ENCODE results near the gene LCP1. TPM values are rescaled to one million over a fixed set of nuclear protein-coding genes. Genes with fewer than 3 reads are reported as not detected.

LCP1 gene
- total RNA-seq, 1 donor from 2014 or later = 1.2 TPM

DNA sequence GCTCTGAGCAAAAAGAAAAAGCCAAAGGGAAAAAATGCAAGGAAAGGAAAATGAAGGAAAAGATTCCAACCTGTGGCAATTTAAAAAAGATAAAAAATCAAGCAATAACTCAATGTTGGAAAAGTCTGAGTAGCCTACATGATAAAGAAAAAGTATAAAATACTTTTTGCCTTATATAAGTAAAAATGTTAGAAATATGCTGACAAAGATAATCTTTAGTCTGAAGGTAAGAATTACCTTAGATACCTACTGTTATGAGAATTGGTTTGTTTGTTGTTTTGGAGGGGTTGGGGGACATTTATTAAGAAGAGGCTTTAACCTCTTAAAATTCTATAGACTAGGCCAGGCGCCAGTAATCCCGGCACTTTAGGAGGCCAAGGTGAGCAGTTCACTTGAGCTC, 47.5 kb downstream of the LCP1 start:
- Mint-ChIP-seq H3K27ac (ENCODE audit: unreplicated experiment) (no peak overlapping the region), H3K9me3 (ENCODE audit: low read depth) (no peaks in the 10 kb centered on the region)

DNA sequence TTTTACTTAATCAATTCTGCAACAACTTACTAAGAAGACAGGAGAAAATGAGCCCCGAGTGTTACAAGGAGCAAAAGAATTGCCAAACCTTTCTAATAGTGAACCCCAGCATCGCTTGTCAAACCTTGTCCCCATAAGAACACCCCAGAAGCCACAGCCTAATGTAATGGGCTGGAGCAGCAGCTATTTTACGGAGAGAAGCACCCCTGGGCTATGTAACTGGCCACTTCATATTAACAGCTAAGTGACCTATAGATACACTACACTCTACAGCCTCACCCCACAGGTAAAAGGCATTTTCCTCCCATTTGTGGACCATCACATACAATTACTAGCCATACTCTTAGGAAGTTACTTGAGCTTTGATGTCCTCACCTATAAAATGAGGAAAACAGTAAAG, 49.9 kb downstream of the LCP1 start:
- no peaks in the 10 kb centered on the region for H3K4me1 Mint-ChIP-seq (ENCODE audit: low read depth)
- no peak overlapping the region for H3K27ac Mint-ChIP-seq (ENCODE audit: unreplicated experiment)
- no peak for DNase-seq (ENCODE audit: low spot score)
- peaks cover 10% of the 10 kb centered on the region for H3K27me3 Mint-ChIP-seq (ENCODE audit: low read depth)
- no peaks in the 10 kb centered on the region for H3K9me3 Mint-ChIP-seq (ENCODE audit: low read depth)
- H3K4me3 Mint-ChIP-seq (ENCODE audit: unreplicated experiment) = no peak overlapping the region
- H3K36me3 Mint-ChIP-seq (ENCODE audit: low read depth) = peaks cover 1% of the 10 kb centered on the region
- TF ChIP-seq, protein P1, sequence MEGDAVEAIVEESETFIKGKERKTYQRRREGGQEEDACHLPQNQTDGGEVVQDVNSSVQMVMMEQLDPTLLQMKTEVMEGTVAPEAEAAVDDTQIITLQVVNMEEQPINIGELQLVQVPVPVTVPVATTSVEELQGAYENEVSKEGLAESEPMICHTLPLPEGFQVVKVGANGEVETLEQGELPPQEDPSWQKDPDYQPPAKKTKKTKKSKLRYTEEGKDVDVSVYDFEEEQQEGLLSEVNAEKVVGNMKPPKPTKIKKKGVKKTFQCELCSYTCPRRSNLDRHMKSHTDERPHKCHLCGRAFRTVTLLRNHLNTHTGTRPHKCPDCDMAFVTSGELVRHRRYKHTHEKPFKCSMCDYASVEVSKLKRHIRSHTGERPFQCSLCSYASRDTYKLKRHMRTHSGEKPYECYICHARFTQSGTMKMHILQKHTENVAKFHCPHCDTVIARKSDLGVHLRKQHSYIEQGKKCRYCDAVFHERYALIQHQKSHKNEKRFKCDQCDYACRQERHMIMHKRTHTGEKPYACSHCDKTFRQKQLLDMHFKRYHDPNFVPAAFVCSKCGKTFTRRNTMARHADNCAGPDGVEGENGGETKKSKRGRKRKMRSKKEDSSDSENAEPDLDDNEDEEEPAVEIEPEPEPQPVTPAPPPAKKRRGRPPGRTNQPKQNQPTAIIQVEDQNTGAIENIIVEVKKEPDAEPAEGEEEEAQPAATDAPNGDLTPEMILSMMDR (IDR thresholded peaks at IDR 0.05) = no peak

More for the DNA sequence above, 47.5 kb downstream of the LCP1 start:
- DNase-seq (ENCODE audit: low spot score) = no peak
- Mint-ChIP-seq H3K4me1 (ENCODE audit: low read depth) (no peaks in the 10 kb centered on the region), H3K4me3 (ENCODE audit: unreplicated experiment) (no peak overlapping the region), H3K36me3 (ENCODE audit: low read depth) (peaks cover 1% of the 10 kb centered on the region), H3K27me3 (ENCODE audit: low read depth) (peaks cover 7% of the 10 kb centered on the region)
- TF ChIP-seq, protein P1 (IDR thresholded peaks at IDR 0.05) = no peak

GRCh38 chr13:46131705-46132104, 50.3 kb downstream of the LCP1 start:
- peaks cover 10% of the 10 kb centered on the region for H3K27me3 Mint-ChIP-seq (ENCODE audit: low read depth)
- no peaks in the 10 kb centered on the region for H3K4me1 Mint-ChIP-seq (ENCODE audit: low read depth)
- no peak overlapping the region for H3K27ac Mint-ChIP-seq (ENCODE audit: unreplicated experiment)
- H3K4me3 Mint-ChIP-seq (ENCODE audit: unreplicated experiment) = no peak overlapping the region
- H3K36me3 Mint-ChIP-seq (ENCODE audit: low read depth) = peaks cover 1% of the 10 kb centered on the region
- no peak for DNase-seq (ENCODE audit: low spot score)
- no peaks in the 10 kb centered on the region for H3K9me3 Mint-ChIP-seq (ENCODE audit: low read depth)
- TF ChIP-seq, protein P1 (IDR thresholded peaks at IDR 0.05) = no peak

- DNase-seq (ENCODE audit: low spot score) = no peak
- Mint-ChIP-seq H3K9me3 (ENCODE audit: low read depth) (no peaks in the 10 kb centered on the region), H3K4me3 (ENCODE audit: unreplicated experiment) (no peak overlapping the region), H3K4me1 (ENCODE audit: low read depth) (no peaks in the 10 kb centered on the region), H3K27me3 (ENCODE audit: low read depth) (peaks cover 8% of the 10 kb centered on the region), H3K36me3 (ENCODE audit: low read depth) (peaks cover 1% of the 10 kb centered on the region), H3K27ac (ENCODE audit: unreplicated experiment) (no peak overlapping the region)
- TF ChIP-seq, protein P1 (IDR thresholded peaks at IDR 0.05) = no peak
Measured at GRCh38 chr13:46129955-46130618, 51.9 kb downstream of the LCP1 start.

GRCh38 chr13:46129124-46129523, 52.9 kb downstream of the LCP1 start:
- TF ChIP-seq, protein P1 (IDR thresholded peaks at IDR 0.05) = no peak
- Mint-ChIP-seq H3K27ac (ENCODE audit: unreplicated experiment) (no peak overlapping the region), H3K27me3 (ENCODE audit: low read depth) (peaks cover 10% of the 10 kb centered on the region), H3K36me3 (ENCODE audit: low read depth) (peaks cover 1% of the 10 kb centered on the region), H3K4me1 (ENCODE audit: low read depth) (no peaks in the 10 kb centered on the region), H3K9me3 (ENCODE audit: low read depth) (no peaks in the 10 kb centered on the region), H3K4me3 (ENCODE audit: unreplicated experiment) (no peak overlapping the region)
- no peak for DNase-seq (ENCODE audit: low spot score)
